Uterus (tissue), 4 donors: ENCODE measurements around the gene DGKI. TPM values are rescaled to one million over a fixed set of nuclear protein-coding genes. Genes with fewer than 3 reads are reported as not detected.

Experiments used
- DNase-seq, 2 donors: peaks; one replicate each; pipeline ENCODE4 v3.0.0-alpha.2; 2019 to 2020
- H3K27ac ChIP-seq, 2 donors: fragments of 200-600 bp; sonication (generic); 1 replicate in 1 of 2; 2 replicates in 1 of 2; pipeline ENCODE4 v1.5.1; 2016 to 2018
- H3K27me3 ChIP-seq, 2 donors: fragments of 200-600 bp; sonication (generic); one replicate each; pipeline ENCODE4 v1.5.1; 2018 to 2019; ENCODE audit warnings: control low read depth in 1 of 2
- H3K36me3 ChIP-seq, 2 donors: fragments of 200-600 bp; sonication (generic); one replicate each; pipeline ENCODE4 v1.5.1; 2019; ENCODE audit warnings: control low read depth in 1 of 2
- H3K4me1 ChIP-seq, 2 donors: fragments of 200-600 bp; sonication (generic); one replicate each; pipeline ENCODE4 v1.5.1; 2018 to 2019; ENCODE audit warnings: control low read depth in 1 of 2
- H3K4me3 ChIP-seq, 2 donors: fragments of 200-600 bp; sonication (generic); 1 replicate in 1 of 2; 2 replicates in 1 of 2; pipeline ENCODE4 v1.5.1; 2018 to 2019; ENCODE audit warnings: mild to moderate bottlenecking in 1 of 2
- H3K9me3 ChIP-seq, 2 donors: fragments of 200-600 bp; sonication (generic); one replicate each; pipeline ENCODE4 v1.5.1; 2019; ENCODE audit warnings: control low read depth in 1 of 2
- CTCF ChIP-seq, 4 experiments: fragments of 200-600 bp in 2 of 4; fragments of 450-650 bp in 2 of 4; sonication (generic) in 2 of 4; IDR thresholded peaks; one replicate each; pipeline ENCODE4 v1.5.1; 2016 to 2019; ENCODE audit warnings: antibody characterized with exemption in 4 of 4, mild to moderate bottlenecking in 2 of 4, moderate library complexity in 1 of 4
- POLR2A ChIP-seq, 2 donors: fragments of 450-650 bp; IDR thresholded peaks; one replicate each; pipeline ENCODE4 v1.6.1; 2016; ENCODE audit warnings: antibody characterized with exemption in 2 of 2, mild to moderate bottlenecking in 1 of 2, moderate library complexity in 1 of 2
- intact Hi-C: fragments of 100-400 bp; cut with DNase I; formaldehyde crosslinking; loops from one replicate; pipeline ENCODE4 v1.15.1; 2023; ENCODE audit warnings: low total_unique reads
- total RNA-seq, 4 donors: library from RNA; depleted of rRNA in 3 of 4; stranded (reverse); fragments of >200 nt in 3 of 4; gene quantifications; one replicate each; pipeline versions ENCODE4 v1.1.0 to v1.2.4, GENCODE V29; 2014 to 2023
- donor health status: DM: yes; HTN: yes; CAD: no.

DGKI gene
- total RNA-seq, 4 donors from 2014 or later: 1.0 to 8.5 (median 4.1) TPM

DNA sequence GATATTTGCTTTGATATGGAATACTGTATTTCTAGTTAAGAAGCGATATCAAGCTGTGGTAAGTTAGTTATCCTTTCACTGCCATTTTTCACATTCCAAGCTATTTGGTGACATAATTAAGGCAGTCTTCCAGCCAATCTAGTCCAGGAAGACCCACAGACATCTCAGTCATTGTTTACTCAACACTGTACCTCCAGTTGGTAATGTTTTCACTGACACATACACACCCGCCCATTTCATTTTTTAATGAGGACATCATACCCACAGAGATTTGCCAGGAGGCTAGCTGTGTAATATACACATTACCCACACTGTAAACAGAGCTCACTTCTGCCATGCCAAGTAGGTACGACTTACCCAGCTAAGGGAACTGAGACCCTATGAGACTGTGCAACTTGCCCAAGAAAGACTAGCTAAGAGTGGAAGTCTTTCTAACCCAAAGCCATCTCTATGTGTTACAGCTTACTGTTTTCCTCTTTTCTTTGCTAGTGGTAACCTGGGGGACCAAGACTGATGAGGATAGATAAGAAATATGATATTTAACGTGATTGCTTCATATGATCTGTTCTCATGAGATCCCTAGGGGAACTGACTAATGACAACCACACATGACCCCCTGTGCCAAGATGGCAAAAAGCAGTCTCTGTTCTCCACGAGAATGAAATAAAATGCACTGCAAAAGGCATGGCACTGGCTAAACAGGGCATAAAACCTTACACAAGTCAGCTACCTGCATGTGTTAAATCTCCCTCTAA lies 179.0 kb downstream of the DGKI start:
- Histone ChIP-seq H3K9me3 (no peaks in the 10 kb centered on the region), H3K36me3 (no peaks in the 10 kb centered on the region), H3K4me3 (no peak overlapping the region), H3K27me3 (no peaks in the 10 kb centered on the region), H3K27ac (no peak overlapping the region), H3K4me1 (no peaks in the 10 kb centered on the region)
- no peak for TF ChIP-seq CTCF (IDR thresholded peaks at IDR 0.05)
- no peak for TF ChIP-seq POLR2A (IDR thresholded peaks at IDR 0.05)
- intact Hi-C loops: no loop called here
- no peak for DNase-seq

- no peak for DNase-seq
- Histone ChIP-seq H3K9me3 (no peaks in the 10 kb centered on the region), H3K27ac (no peak overlapping the region), H3K36me3 (no peaks in the 10 kb centered on the region), H3K4me1 (no peaks in the 10 kb centered on the region), H3K4me3 (no peak overlapping the region), H3K27me3 (no peaks in the 10 kb centered on the region)
- no peak for TF ChIP-seq POLR2A (IDR thresholded peaks at IDR 0.05)
- TF ChIP-seq CTCF (IDR thresholded peaks at IDR 0.05): no peak
- intact Hi-C loops: no loop called here
Measured at GRCh38 chr7:137664846-137665245, 181.9 kb downstream of the DGKI start.

DNA sequence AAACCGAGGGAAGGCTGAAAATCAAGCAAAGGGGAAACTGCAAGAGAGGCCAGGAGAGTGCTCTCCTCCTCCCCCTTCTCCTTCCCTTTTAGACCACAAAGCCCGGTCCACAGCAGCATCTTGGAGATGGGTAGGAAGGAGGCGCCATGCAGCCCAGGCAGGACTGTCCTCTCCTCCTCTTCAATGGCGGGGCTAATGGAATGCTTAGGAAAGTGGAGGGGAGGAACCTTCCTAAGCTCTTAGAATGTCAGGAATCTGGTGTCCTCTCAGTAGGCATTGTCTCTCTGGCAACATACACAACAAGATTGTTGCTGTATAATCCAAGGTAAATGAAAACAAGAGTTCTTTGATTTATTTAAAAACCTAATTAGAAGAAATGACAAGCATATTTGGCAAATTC lies 185.1 kb downstream of the DGKI start:
- Histone ChIP-seq H3K27me3 (no peaks in the 10 kb centered on the region), H3K36me3 (no peaks in the 10 kb centered on the region), H3K9me3 (no peaks in the 10 kb centered on the region), H3K27ac (no peak overlapping the region), H3K4me3 (no peak overlapping the region), H3K4me1 (no peaks in the 10 kb centered on the region)
- DNase-seq: no peak
- TF ChIP-seq POLR2A (IDR thresholded peaks at IDR 0.05) (no peak), CTCF (IDR thresholded peaks at IDR 0.05) (no peak)
- intact Hi-C loops: no loop called here

DNA sequence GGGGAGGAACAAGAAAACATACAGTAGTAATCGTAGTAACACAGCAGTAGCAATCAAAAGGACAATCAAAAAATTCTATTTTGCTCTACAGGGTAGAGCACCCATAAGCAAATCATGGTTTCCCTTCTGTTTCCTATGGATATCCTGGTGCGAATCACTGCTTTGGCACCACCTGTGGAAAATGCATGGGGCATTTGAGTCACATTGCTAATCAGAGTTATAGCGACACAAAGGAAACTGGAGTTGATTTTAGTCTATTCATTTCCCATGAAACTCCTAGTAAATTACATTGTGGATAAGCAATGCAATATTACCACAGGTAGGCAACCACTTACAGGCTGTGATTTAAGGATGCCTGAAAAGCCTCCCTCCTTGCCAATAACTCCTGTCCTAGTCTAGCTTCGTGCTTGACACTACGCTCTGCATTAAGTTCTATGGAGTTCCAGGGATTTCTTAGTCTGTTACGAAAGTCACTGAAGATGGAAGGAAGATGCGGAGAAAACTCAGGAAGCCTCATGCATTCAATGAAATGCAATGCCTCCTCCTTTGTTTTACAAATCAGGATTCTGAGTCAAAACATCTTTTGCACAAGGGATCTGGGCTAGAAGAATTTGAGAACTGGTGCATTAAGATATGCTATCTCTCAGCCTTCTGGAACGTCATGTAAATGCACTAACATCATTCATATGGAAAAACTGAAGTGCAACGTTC lies 188.4 kb downstream of the DGKI start:
- Histone ChIP-seq H3K4me1 (no peaks in the 10 kb centered on the region), H3K9me3 (no peaks in the 10 kb centered on the region), H3K27ac (no peak overlapping the region), H3K27me3 (no peaks in the 10 kb centered on the region), H3K36me3 (no peaks in the 10 kb centered on the region), H3K4me3 (no peak overlapping the region)
- TF ChIP-seq CTCF (IDR thresholded peaks at IDR 0.05): no peak
- no peak for TF ChIP-seq POLR2A (IDR thresholded peaks at IDR 0.05)
- DNase-seq: no peak
- intact Hi-C loops: loop anchor here (10.0 kb wide), 1 partner anchor 236 kb away; no protein-coding TSS in a partner anchor
